HG02798 (cell line): ENCODE measurements around the gene KDM4C.
"Not testable (repeated sequence)": the region's sequence is repeated elsewhere in the genome, so short reads cannot be mapped to it uniquely, and the experiment has no call there.

Experiments
- ATAC-seq: cut with Tn5 transposase; IDR thresholded peaks from one replicate; pipeline ENCODE4 v1.9.1; 2021; ENCODE audit warnings: mild to moderate bottlenecking; ENCODE audit not compliant: unreplicated experiment, poor library complexity

KDM4C gene

GRCh38 chr9:7174301-7174700 lies 416.5 kb downstream of the KDM4C start:
- no peak for ATAC-seq

GRCh38 chr9:7174884-7175283 lies 417.1 kb downstream of the KDM4C start:
- ATAC-seq: no peak

GRCh38 chr9:7176561-7176960 lies 418.8 kb downstream of the KDM4C start:
- no peak for ATAC-seq

GRCh38 chr9:7177383-7177782 lies 419.6 kb downstream of the KDM4C start:
- no peak for ATAC-seq

- ATAC-seq: no peak
These were observed 421.0 kb downstream of the KDM4C start for GRCh38 chr9:7178729-7179128.

- no peak for ATAC-seq
These were observed 422.5 kb downstream of the KDM4C start for GRCh38 chr9:7180247-7180646.

- not testable (repeated sequence) for ATAC-seq
These were observed 425.4 kb downstream of the KDM4C start for GRCh38 chr9:7183139-7183538.

GRCh38 chr9:7185612-7186011 lies 427.8 kb downstream of the KDM4C start:
- no peak for ATAC-seq

GRCh38 chr9:7186175-7186574 lies 428.4 kb downstream of the KDM4C start:
- no peak for ATAC-seq

- no peak for ATAC-seq
These were observed 434.5 kb downstream of the KDM4C start for GRCh38 chr9:7192266-7192665.

- ATAC-seq: no peak
These were observed 437.8 kb downstream of the KDM4C start for GRCh38 chr9:7195526-7195925.

- no peak for ATAC-seq
These were observed 438.7 kb downstream of the KDM4C start for GRCh38 chr9:7196467-7196866.

- no peak for ATAC-seq
These were observed 443.4 kb downstream of the KDM4C start for GRCh38 chr9:7201196-7201595.

GRCh38 chr9:7205806-7206205 lies 448.0 kb downstream of the KDM4C start:
- ATAC-seq: no peak

GRCh38 chr9:7206221-7206758 lies 448.5 kb downstream of the KDM4C start:
- no peak for ATAC-seq

- no peak for ATAC-seq
These were observed 451.4 kb downstream of the KDM4C start for GRCh38 chr9:7209016-7209715.

- no peak for ATAC-seq
These were observed 452.2 kb downstream of the KDM4C start for GRCh38 chr9:7209990-7210389.

- ATAC-seq: no peak
These were observed 453.3 kb downstream of the KDM4C start for GRCh38 chr9:7210854-7211637.

- no peak for ATAC-seq
These were observed 453.9 kb downstream of the KDM4C start for GRCh38 chr9:7211657-7212056.

GRCh38 chr9:7212101-7212500 lies 454.3 kb downstream of the KDM4C start:
- ATAC-seq: no peak

- no peak for ATAC-seq
These were observed 458.4 kb downstream of the KDM4C start for GRCh38 chr9:7216004-7216841.
